HT1080 (cell line): Measurements from ENCODE around the gene POLN. TPM values are rescaled to one million over a fixed set of nuclear protein-coding genes. Genes with fewer than 3 reads are reported as not detected.

Source experiments
- DNase-seq: peaks from one replicate; pipeline ENCODE4 v3.0.0-alpha.2; 2015; ENCODE audit warnings: low read depth
- total RNA-seq: library from RNA; depleted of rRNA; stranded (reverse); fragments of >200 nt; shearing (Covaris generic); gene quantifications from 2 replicates; pipeline ENCODE4 v1.2.3, GENCODE V29; 2014

POLN gene
- total RNA-seq, 1 experiment from 2014 or later = 2.9 TPM

DNA sequence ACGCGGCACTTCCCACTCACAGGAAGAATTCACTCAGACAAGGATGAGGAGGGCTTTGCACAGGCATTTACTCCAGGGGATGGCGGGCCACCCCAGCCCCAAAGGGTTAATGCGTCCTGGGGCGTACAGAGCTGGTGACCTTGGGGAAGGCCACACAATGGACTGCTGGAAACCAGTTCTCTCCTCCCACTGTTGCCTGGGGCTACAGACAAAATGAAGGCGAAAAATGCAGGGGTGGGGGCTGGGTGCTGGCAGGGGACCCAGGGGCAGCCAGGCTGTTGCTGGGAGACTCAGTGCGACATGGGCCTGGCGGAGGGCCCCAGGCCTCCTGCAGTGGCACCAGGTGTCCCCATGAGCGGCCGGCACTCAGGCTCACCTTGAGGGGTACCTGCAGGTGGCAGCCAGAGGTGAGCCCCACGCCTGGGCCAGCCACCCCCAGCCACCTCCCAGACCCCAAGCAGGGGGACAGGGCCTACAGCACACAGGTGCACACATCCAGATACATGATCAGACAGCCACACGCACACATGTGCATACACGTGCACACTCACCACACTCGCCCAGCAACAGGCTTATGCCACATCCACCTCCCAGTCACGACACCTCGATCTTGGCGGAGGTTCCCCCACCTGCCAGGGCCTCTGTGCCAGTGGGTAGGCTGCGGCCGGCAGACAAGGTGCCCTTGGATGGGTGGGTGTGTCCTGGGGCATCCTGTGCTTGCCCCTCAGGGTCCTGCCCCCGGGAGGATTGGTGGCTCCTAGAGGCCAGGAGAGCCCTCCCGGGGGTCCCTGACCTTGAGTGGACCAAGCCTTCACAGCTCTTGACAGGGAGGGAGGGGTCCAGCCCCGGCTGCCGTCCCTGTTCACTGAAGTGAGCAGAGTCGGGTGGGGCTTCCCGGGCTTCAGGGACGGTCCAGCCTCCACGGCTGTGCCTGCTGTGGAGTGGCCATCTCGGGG is 169.7 kb downstream of the POLN start:
- DNase-seq = no peak

DNA sequence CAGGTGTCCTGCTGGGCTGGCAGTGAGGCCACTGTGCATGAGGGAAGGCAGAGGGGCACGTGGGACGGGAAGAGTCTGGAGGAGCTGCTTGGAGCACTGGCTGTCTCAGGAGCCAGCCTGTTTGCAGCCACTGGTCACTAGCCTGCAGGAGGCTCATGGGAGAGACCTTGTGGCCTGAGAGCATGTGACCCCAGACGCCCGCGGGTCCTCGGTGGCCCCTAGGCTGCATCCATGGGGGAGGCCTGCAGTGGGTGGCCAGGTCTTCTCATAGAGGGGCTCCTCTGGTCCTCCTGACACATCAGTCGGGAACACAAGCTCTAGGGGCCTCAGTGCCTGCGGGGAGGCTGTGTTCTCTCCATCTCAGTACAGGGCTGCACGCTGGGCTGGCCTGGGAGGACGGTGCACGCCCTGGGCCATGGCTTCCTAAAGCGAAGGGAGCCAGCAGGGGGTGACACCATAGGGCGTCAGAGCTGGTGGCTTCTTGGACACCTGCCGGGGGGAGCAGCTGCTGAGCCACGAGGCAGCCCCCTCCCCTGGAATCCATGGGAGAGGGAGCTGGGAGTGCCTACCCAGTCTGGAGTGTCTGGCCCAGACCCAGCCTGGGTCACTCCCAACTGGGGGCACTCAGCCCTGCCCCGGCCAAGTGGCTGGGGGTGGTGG is 170.5 kb downstream of the POLN start:
- DNase-seq = no peak

- no peak for DNase-seq
Observed at GRCh38 chr4:2070421-2071251, 171.3 kb downstream of the POLN start.

- no peak for DNase-seq
Observed at GRCh38 chr4:2069986-2070385, 171.9 kb downstream of the POLN start.

GRCh38 chr4:2069161-2069971 is 172.6 kb downstream of the POLN start:
- no peak for DNase-seq

DNA sequence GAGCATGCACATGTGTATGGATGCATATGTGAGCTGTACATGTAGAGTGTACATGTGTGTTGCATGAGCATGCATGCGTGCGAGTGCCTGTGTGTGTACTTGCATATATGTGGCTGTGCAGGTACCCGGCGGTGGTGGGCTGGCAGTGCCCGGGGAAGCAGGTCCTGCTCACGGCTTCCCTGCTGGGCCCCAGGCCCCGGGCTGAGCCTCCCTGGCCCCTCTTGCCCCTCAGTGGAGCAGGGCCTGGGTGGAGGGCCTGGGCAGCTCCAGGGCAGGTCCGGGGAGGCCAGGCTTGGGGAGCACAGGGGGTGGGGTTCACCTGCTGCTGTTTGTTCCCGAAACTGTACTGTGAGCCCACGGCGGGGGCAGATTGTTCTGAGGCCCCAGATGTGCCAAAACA is 173.4 kb downstream of the POLN start:
- no peak for DNase-seq

- no peak for DNase-seq
Observed at GRCh38 chr4:2068198-2068470, 173.8 kb downstream of the POLN start.

GRCh38 chr4:2067446-2068197 is 174.3 kb downstream of the POLN start:
- DNase-seq = no peak

- no peak for DNase-seq
Observed at GRCh38 chr4:2066571-2067445, 175.1 kb downstream of the POLN start.

DNA sequence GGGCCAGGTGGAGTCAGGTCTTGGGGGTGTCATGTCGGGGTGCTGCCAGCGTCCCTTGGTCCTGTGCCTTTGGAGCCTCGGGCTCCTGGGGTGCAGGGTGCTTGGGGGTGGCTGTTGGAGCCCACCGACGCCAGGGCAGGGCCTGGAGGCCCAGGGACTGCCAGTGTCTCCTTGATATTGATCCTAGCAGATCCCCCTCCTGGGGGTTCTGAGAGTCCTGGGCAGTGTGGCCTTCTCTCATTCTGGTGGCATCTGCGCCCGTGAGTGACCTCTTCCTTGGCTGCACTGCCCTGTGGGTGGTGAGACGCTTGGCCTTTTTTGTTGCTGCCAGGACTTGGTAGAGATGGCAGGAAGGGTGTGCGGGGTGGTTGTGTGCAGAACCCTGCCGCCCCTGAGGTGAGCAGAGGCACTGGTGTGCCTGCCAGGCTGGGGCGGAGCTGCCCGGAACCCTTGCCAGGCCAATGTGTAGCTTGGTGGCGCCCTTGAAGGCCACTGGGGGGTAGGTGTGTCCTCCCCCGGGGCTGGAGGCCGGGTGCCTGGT is 175.8 kb downstream of the POLN start:
- no peak for DNase-seq

DNA sequence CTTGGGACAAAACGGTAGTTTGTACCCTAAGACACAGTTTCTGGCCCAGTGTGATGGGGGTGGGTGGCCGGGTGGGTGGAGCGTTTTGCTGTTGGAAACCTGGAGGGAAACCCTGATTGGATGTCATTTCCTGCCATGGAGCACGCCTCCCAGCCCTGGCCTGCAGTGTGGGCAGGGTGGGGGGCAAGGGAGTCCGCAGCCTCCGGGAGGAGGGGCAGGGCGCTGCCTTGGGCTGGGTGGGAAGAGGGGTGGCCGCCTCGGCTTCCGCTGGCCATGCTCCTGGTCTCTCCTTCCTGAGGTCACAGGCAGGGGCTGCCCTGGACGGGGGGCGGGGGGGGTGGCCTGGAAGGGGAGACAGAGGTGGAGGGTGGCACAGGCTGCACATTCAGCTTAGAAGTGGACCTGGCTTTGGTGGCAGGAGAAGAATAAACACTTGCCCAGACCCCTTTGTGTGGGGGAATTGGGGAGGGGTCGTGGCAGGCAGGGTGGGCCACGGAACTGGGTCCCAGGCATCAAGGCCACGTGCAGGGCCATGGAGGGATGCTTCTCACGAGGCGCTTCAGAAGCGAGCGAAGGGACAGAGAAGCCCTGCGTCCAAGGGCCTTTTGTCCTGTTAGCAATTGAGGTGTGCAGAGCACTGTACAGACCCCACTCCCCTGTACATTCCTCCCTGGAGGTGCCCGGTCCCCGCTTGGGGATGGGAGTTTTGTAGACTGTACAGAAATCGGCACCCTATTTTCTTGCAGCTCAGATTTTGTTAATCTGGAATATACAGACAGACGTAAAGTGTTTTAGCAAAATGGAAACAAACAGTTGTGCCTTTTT is 176.6 kb downstream of the POLN start:
- no peak for DNase-seq

DNA sequence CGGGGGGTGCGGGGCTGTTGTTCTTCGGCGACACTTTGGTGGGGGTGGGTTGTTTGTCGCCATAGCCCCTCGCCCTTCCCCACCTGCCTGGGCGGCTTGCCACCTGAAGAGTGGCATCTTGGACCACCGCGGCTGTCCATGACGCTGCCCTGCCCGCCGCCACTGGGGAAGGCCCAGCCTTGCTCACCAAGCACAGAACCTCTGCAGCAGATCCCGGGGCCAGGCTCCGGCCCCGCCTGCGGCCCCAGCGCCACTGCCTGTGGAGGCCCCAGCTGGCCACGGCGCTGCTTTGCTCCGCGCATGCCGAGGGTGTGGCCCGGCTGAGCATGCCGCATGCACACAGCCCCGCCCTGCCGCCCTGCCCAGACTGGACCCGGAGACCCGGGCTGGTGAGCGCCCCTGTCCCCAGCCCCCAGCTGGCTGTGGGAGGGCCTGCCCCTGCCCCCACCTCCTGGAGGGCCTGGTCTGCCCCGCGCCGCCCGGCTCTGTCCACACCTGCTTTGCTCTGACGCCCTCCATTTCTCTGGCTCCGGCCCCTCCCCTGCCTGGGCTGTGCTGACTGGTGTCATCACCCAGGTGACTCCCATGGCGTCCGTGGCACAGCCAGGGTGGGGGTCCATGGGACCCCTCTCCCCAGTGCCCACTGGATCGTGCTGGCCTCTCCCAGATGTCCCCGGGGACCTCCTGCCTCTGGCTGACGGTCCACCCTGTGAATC is 177.5 kb downstream of the POLN start:
- DNase-seq = no peak

GRCh38 chr4:2063557-2064275 is 178.2 kb downstream of the POLN start:
- no peak for DNase-seq

DNA sequence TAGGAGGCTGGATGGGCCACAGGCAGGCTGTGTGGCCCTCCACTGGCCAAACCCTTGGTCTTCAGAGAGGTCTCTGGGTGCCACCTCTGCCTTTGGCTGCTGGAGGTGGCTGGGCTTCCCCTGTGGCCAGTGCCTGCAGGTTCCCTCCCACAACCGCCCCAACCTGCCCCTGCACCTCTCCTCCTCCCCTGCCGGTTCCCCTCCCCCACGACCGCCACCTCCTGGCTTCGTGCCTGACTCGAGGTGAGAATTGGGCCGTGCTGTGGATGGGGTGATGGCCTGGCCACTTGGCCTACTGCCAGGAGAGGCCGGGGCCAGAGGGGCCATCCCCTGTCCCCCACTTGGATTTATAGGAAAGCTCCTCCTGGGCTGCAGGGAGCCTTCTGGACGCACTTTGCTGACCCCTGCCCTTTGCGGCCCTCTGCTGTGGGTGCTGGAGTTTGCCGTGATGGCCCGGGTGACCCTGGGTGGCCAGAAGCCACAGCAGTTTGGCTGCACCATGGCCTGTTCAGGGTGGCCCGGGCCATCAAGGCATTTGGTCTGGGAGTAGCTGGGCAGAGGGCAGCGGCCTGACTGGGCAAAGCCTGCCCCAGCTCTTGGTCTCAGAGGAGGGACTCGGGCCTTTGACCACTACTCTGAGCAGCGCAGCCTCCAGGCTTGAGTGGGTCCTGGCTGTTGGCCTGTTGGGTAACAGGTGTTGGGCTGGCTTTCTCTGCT is 179.0 kb downstream of the POLN start:
- no peak for DNase-seq

DNA sequence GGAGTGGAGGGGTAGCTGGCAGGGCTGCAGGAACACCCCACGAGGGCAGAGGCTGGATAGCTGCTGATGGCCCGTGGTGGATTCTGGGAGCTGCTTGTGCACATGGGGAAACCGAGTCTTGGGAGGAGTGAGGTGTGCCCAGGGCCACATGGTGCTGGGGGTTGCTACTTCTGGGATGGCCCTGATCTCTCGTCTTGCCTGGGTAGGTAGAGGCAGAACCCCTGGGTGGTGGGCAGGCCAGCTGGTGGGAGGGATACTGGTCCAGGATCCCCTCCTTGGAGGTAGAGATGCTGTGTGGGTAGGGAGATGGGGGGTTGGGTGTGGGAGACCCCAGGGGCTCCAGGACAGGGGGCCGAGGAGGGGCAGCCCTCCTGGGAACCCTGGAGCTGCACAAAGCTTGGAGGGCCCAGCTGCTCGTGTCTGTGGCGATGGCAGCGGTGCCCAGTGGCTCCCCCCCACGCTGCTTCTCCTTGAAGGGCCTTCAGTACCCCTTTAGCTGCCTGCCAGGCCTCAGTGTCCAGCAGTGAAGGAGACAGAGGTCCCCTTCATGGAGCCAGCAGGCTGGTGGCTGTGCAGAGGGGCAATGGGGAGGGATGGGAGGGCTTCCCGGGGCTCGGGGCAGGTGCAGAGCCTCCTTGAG is 179.6 kb downstream of the POLN start:
- DNase-seq = no peak
